Prostate gland (tissue), 2 donors: ENCODE data around the gene KCNIP3. TPM values are rescaled to one million over a fixed set of nuclear protein-coding genes. Genes with fewer than 3 reads are reported as not detected.

Experiments used
- DNase-seq: peaks from one replicate; pipeline ENCODE4 v3.0.0-alpha.2; 2019; ENCODE audit warnings: low spot score
- H3K27ac ChIP-seq, 2 donors: fragments of 200-600 bp; sonication (generic); 2 replicates each; pipeline ENCODE4 v1.5.1; 2017 to 2019
- H3K27me3 ChIP-seq: fragments of 200-600 bp; sonication (generic); replicated peaks from 2 replicates; pipeline ENCODE4 v1.5.1; 2019; ENCODE audit not compliant: insufficient read depth
- H3K36me3 ChIP-seq, 2 donors: fragments of 200-600 bp; sonication (generic); 1 replicate in 1 of 2; 2 replicates in 1 of 2; pipeline versions ENCODE4 v1.5.1 to v1.8.1; 2017 to 2019
- H3K4me1 ChIP-seq: fragments of 200-600 bp; sonication (generic); replicated peaks from 2 replicates; pipeline ENCODE4 v1.5.1; 2019
- H3K4me3 ChIP-seq, 2 donors: fragments of 200-600 bp; sonication (generic); 2 replicates each; pipeline ENCODE4 v1.5.1; 2017 to 2019
- H3K9me3 ChIP-seq: fragments of 200-600 bp; sonication (generic); 2 replicates; pipeline ENCODE4 v1.5.1; 2017
- POLR2A ChIP-seq: fragments of 450-650 bp; IDR thresholded peaks from one replicate; pipeline ENCODE4 v1.6.1; 2016; ENCODE audit warnings: antibody characterized with exemption, mild to moderate bottlenecking
- POLR2AphosphoS5 ChIP-seq: sonication (generic); formaldehyde crosslinking; IDR thresholded peaks from one replicate; pipeline ENCODE4 v1.6.1; 2017; ENCODE audit warnings: antibody characterized with exemption
- whole genome bisulfite sequencing: methylation state at CpG from one replicate; pipeline ENCODE4 v1.1.5; 2018; 5-methylcytosine and 5-hydroxymethylcytosine counted together
- intact Hi-C: fragments of 100-400 bp; cut with DNase I; formaldehyde crosslinking; loops from one replicate; pipeline ENCODE4 v1.14.2; 2022
- total RNA-seq, 2 donors: library from RNA; depleted of rRNA; stranded (reverse); fragments of >200 nt; gene quantifications; one replicate each; pipeline ENCODE4 v1.1.0, GENCODE V29; 2016
- TF ChIP-seq, protein P1 (sequence below), 4 experiments: fragments of 200-600 bp in 2 of 4; fragments of 450-650 bp in 2 of 4; sonication (generic) in 2 of 4; IDR thresholded peaks; 1 replicate in 3 of 4; 2 replicates in 1 of 4; pipeline ENCODE4 v1.5.1; 2016 to 2019; ENCODE audit warnings: antibody characterized with exemption in 4 of 4, mild to moderate bottlenecking in 2 of 4, moderate library complexity in 2 of 4

Gene KCNIP3
- total RNA-seq, 2 donors from 2014 or later = 5.1 to 63.8 TPM

DNA sequence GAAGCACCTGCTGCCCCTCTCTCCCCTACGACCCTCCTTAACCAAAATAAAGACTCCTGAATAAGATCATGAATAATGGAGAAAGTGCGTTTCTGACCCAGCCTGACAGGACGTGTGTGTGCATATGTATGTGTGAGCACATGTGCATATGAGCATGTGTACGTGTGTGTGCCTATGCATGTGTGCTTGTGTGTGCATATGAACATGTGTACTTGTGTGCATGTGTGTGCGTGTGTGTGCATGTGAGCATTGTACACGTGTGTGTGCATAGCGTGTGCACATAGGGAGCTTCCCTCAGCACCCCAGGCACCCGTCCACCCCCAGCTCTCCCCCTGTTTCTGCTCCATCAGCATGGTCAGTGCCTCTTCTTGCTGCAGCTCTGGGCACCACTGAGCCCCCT, 10.7 kb downstream of the KCNIP3 start:
- no peak for DNase-seq
- H3K9me3 ChIP-seq = no peaks in the 10 kb centered on the region
- H3K4me1 ChIP-seq = no peaks in the 10 kb centered on the region
- no peak overlapping the region for H3K27ac ChIP-seq
- no peaks in the 10 kb centered on the region for H3K36me3 ChIP-seq
- no peaks in the 10 kb centered on the region for H3K27me3 ChIP-seq
- WGBS = 79% methylated on average over 8 of the region's 8 CpGs
- H3K4me3 ChIP-seq = no peak overlapping the region
- TF ChIP-seq POLR2AphosphoS5 (no peak), POLR2A (no peak)
- TF ChIP-seq, protein P1, sequence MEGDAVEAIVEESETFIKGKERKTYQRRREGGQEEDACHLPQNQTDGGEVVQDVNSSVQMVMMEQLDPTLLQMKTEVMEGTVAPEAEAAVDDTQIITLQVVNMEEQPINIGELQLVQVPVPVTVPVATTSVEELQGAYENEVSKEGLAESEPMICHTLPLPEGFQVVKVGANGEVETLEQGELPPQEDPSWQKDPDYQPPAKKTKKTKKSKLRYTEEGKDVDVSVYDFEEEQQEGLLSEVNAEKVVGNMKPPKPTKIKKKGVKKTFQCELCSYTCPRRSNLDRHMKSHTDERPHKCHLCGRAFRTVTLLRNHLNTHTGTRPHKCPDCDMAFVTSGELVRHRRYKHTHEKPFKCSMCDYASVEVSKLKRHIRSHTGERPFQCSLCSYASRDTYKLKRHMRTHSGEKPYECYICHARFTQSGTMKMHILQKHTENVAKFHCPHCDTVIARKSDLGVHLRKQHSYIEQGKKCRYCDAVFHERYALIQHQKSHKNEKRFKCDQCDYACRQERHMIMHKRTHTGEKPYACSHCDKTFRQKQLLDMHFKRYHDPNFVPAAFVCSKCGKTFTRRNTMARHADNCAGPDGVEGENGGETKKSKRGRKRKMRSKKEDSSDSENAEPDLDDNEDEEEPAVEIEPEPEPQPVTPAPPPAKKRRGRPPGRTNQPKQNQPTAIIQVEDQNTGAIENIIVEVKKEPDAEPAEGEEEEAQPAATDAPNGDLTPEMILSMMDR (IDR thresholded peaks at IDR 0.05) = no peak
- intact Hi-C loops = no loop called here

DNA sequence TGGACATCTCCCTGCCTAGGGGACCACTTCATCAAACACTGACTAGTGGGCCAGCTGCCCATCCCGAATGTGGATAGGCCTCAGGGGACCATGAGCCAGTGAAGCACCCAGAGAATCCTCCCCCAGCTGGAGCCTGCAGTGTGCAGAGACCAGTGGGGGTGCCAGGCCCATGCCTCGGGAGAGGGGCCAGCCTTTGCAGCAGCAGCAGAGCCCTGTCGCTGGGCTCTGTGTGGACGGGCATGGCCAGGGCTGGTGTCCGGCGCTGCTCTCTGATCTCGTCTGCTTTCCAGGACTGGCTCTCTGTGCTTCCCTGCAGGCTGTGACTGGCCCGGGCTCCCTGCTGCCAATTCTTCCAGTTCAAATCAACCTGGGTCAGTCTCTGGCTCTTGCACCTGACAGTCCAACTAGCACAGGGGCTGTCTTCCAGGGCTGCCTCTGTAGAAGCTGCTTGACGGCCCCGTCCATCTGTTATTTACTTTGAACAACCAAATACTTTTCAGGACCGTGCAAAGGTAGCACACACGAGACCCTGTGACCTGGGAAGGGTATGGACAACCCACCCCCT, 11.4 kb downstream of the KCNIP3 start:
- no peaks in the 10 kb centered on the region for H3K9me3 ChIP-seq
- intact Hi-C loops = no loop called here
- no peaks in the 10 kb centered on the region for H3K4me1 ChIP-seq
- no peak overlapping the region for H3K4me3 ChIP-seq
- H3K27me3 ChIP-seq = no peaks in the 10 kb centered on the region
- 53% methylated on average over 12 of the region's 12 CpGs for WGBS
- H3K27ac ChIP-seq = no peak overlapping the region
- no peak for DNase-seq
- H3K36me3 ChIP-seq = no peaks in the 10 kb centered on the region
- TF ChIP-seq POLR2A (no peak), POLR2AphosphoS5 (no peak)
- TF ChIP-seq, protein P1 (IDR thresholded peaks at IDR 0.05) = no peak

DNA sequence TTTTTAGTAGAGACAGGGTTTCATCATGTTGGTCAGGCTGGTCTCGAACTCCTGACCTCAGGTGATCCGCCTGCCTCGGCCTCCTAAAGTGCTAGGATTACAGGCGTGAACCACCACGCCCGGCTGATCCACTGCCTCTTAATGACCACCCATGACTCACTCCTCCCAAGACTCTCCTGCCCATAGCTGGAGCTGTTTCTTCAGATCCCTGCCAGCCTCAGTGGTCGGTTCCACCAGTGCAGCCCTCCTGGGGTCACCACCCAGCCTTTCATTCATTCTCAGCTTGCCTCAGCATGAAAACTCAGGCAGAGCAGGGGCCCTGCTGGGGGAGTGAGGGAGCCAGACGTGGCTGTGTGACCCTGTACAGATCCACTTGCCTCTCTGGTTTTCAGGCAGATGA, 12.5 kb downstream of the KCNIP3 start:
- WGBS = 81% methylated on average over 8 of the region's 8 CpGs
- Histone ChIP-seq H3K9me3 (no peaks in the 10 kb centered on the region), H3K27me3 (no peaks in the 10 kb centered on the region), H3K4me1 (no peaks in the 10 kb centered on the region), H3K4me3 (no peak overlapping the region), H3K27ac (no peak overlapping the region), H3K36me3 (no peaks in the 10 kb centered on the region)
- DNase-seq = no peak
- intact Hi-C loops = no loop called here
- TF ChIP-seq POLR2AphosphoS5 = no peak
- TF ChIP-seq POLR2A = no peak
- TF ChIP-seq, protein P1 (IDR thresholded peaks at IDR 0.05) = no peak

DNA sequence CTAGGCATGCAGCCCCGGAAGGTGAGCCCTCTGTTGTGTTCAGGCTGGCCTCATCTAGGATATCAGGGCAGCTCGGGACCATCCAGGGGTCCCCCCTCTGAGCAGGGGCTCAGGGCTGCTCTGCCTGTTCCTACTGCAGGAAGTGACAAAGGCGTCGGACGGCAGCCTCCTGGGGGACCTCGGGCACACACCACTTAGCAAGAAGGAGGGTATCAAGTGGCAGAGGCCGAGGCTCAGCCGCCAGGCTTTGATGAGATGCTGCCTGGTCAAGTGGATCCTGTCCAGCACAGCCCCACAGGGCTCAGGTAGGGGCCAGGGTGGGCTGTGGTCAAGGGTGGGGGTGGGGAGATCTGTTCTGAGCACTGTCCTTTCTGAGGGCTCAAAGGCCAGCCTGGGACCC, 13.1 kb downstream of the KCNIP3 start:
- H3K27me3 ChIP-seq = no peaks in the 10 kb centered on the region
- 76% methylated on average over 8 of the region's 8 CpGs for WGBS
- H3K36me3 ChIP-seq = no peaks in the 10 kb centered on the region
- intact Hi-C loops = loop anchor here (10.0 kb wide), 1 partner anchor 115 kb away; no protein-coding TSS in a partner anchor
- H3K4me1 ChIP-seq = no peaks in the 10 kb centered on the region
- H3K9me3 ChIP-seq = no peaks in the 10 kb centered on the region
- H3K4me3 ChIP-seq = no peak overlapping the region
- no peak for TF ChIP-seq POLR2A
- TF ChIP-seq, protein P1 (IDR thresholded peaks at IDR 0.05) = no peak
- no peak overlapping the region for H3K27ac ChIP-seq
- no peak for DNase-seq

DNA sequence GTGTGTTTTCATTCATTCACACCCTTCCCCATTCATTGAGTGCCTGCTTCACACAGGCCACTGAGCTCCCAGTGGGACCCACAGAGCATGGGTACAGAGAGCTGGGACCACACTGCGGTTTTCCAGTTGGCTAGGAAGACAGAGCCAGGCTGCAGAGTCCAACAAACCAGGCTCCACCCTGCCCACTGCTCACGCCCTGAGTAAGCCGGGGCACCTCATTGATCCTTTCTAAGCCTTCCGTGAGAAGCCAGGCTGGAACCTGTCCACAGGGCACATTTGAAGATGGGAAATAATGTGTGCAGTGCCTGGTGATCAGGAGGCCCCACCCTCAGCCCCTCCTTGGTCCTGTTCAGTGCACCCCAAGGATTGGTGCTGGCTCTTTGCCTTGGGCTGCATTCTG, 13.5 kb downstream of the KCNIP3 start:
- Histone ChIP-seq H3K4me3 (no peak overlapping the region), H3K27ac (no peak overlapping the region), H3K9me3 (no peaks in the 10 kb centered on the region), H3K36me3 (no peaks in the 10 kb centered on the region), H3K27me3 (no peaks in the 10 kb centered on the region), H3K4me1 (no peaks in the 10 kb centered on the region)
- 46% methylated on average over 4 of the region's 4 CpGs for WGBS
- intact Hi-C loops = loop anchor here (10.0 kb wide), 1 partner anchor 116 kb away; no protein-coding TSS in a partner anchor
- no peak for DNase-seq
- no peak for TF ChIP-seq POLR2A
- TF ChIP-seq, protein P1 (IDR thresholded peaks at IDR 0.05) = no peak
- no peak for TF ChIP-seq POLR2AphosphoS5
